Measurements from ENCODE around the gene DOCK1.

The DOCK1 gene

GRCh38 chr10:127257395-127257794 lies 352.2 kb downstream of the DOCK1 start:
- no peaks in the 10 kb centered on the region for H3K79me2 ChIP-seq
- no peak for TF ChIP-seq CTCF (IDR thresholded peaks at IDR 0.05)
- no peak overlapping the region for H3K4me2 ChIP-seq (ENCODE audit: low read length)
- H3K27me3 ChIP-seq (ENCODE audit: control insufficient read depth, insufficient read depth, low read length) = no peaks in the 10 kb centered on the region
- no peak overlapping the region for H3K27ac ChIP-seq
- no peak overlapping the region for H3K4me3 ChIP-seq (ENCODE audit: low read depth, low read length)
- H3K9me3 ChIP-seq (ENCODE audit: control insufficient read depth, low read length) = no peaks in the 10 kb centered on the region
- no peaks in the 10 kb centered on the region for H3K4me1 ChIP-seq
- H3K9ac ChIP-seq = no peak overlapping the region
- H2AFZ ChIP-seq = no peak overlapping the region
- no peaks in the 10 kb centered on the region for H3K36me3 ChIP-seq (ENCODE audit: control insufficient read depth, insufficient read depth, low read length)

- Histone ChIP-seq H2AFZ (no peak overlapping the region), H3K4me3 (ENCODE audit: low read depth, low read length) (no peak overlapping the region), H3K79me2 (no peaks in the 10 kb centered on the region), H3K9ac (no peak overlapping the region), H3K9me3 (ENCODE audit: control insufficient read depth, low read length) (no peaks in the 10 kb centered on the region), H3K27ac (no peak overlapping the region), H3K4me1 (no peaks in the 10 kb centered on the region), H3K27me3 (ENCODE audit: control insufficient read depth, insufficient read depth, low read length) (no peaks in the 10 kb centered on the region), H3K36me3 (ENCODE audit: control insufficient read depth, insufficient read depth, low read length) (no peaks in the 10 kb centered on the region), H3K4me2 (ENCODE audit: low read length) (no peak overlapping the region)
- TF ChIP-seq CTCF (IDR thresholded peaks at IDR 0.05) = no peak
These were observed 354.1 kb downstream of the DOCK1 start for GRCh38 chr10:127259347-127259746.

GRCh38 chr10:127262606-127263005 lies 357.4 kb downstream of the DOCK1 start:
- no peaks in the 10 kb centered on the region for H3K4me1 ChIP-seq
- no peak for TF ChIP-seq CTCF (IDR thresholded peaks at IDR 0.05)
- no peak overlapping the region for H3K27ac ChIP-seq
- no peaks in the 10 kb centered on the region for H3K9me3 ChIP-seq (ENCODE audit: control insufficient read depth, low read length)
- no peak overlapping the region for H3K4me3 ChIP-seq (ENCODE audit: low read depth, low read length)
- H2AFZ ChIP-seq = no peak overlapping the region
- H3K79me2 ChIP-seq = no peaks in the 10 kb centered on the region
- H3K36me3 ChIP-seq (ENCODE audit: control insufficient read depth, insufficient read depth, low read length) = no peaks in the 10 kb centered on the region
- no peaks in the 10 kb centered on the region for H3K27me3 ChIP-seq (ENCODE audit: control insufficient read depth, insufficient read depth, low read length)
- H3K4me2 ChIP-seq (ENCODE audit: low read length) = no peak overlapping the region
- H3K9ac ChIP-seq = no peak overlapping the region

GRCh38 chr10:127265288-127265687 lies 360.1 kb downstream of the DOCK1 start:
- Histone ChIP-seq H3K27me3 (ENCODE audit: control insufficient read depth, insufficient read depth, low read length) (no peaks in the 10 kb centered on the region), H3K79me2 (no peaks in the 10 kb centered on the region), H2AFZ (no peak overlapping the region), H3K36me3 (ENCODE audit: control insufficient read depth, insufficient read depth, low read length) (no peaks in the 10 kb centered on the region), H3K27ac (no peak overlapping the region), H3K4me2 (ENCODE audit: low read length) (no peak overlapping the region), H3K9me3 (ENCODE audit: control insufficient read depth, low read length) (no peaks in the 10 kb centered on the region), H3K9ac (no peak overlapping the region), H3K4me3 (ENCODE audit: low read depth, low read length) (no peak overlapping the region), H3K4me1 (no peaks in the 10 kb centered on the region)
- TF ChIP-seq CTCF (IDR thresholded peaks at IDR 0.05) = no peak

GRCh38 chr10:127266431-127266830 lies 361.2 kb downstream of the DOCK1 start:
- Histone ChIP-seq H3K79me2 (no peaks in the 10 kb centered on the region), H3K4me1 (no peaks in the 10 kb centered on the region), H3K36me3 (ENCODE audit: control insufficient read depth, insufficient read depth, low read length) (no peaks in the 10 kb centered on the region), H3K4me3 (ENCODE audit: low read depth, low read length) (no peak overlapping the region), H2AFZ (no peak overlapping the region), H3K27ac (no peak overlapping the region), H3K9ac (no peak overlapping the region), H3K4me2 (ENCODE audit: low read length) (no peak overlapping the region), H3K27me3 (ENCODE audit: control insufficient read depth, insufficient read depth, low read length) (no peaks in the 10 kb centered on the region), H3K9me3 (ENCODE audit: control insufficient read depth, low read length) (no peaks in the 10 kb centered on the region)
- no peak for TF ChIP-seq CTCF (IDR thresholded peaks at IDR 0.05)

Measured in parathyroid adenoma (tissue), 2 donors.